H9 (cell line): ENCODE data around the gene CENPP. TPM values are rescaled to one million over a fixed set of nuclear protein-coding genes. Genes with fewer than 3 reads are reported as not detected.

Experiments
- DNase-seq: peaks from one replicate; pipeline ENCODE4 v3.0.0-alpha.2; 2017
- H2AFZ ChIP-seq: one replicate; pipeline ENCODE4 v1.6.1; 2013; ENCODE audit warnings: mild to moderate bottlenecking, low read length, control low read depth, moderate library complexity
- H2AK5ac ChIP-seq: 2 replicates; pipeline ENCODE4 v1.6.1; 2013; ENCODE audit warnings: low read length, control low read depth, mixed read lengths; ENCODE audit not compliant: insufficient read length
- H2BK120ac ChIP-seq: one replicate; pipeline ENCODE4 v1.6.1; 2013; ENCODE audit warnings: low read depth, mild to moderate bottlenecking, low read length, control low read depth, inconsistent platforms; ENCODE audit not compliant: poor library complexity, severe bottlenecking
- H2BK12ac ChIP-seq: 2 replicates; pipeline ENCODE4 v1.6.1; 2013; ENCODE audit warnings: low read length, control low read depth, mixed read lengths, low read depth; ENCODE audit not compliant: insufficient read length
- H2BK15ac ChIP-seq: 2 replicates; pipeline ENCODE4 v1.6.1; 2013; ENCODE audit warnings: low read depth, low read length, control low read depth
- H2BK20ac ChIP-seq: one replicate; pipeline ENCODE4 v1.6.1; 2013; ENCODE audit warnings: low read depth, mild to moderate bottlenecking, low read length, control low read depth, inconsistent platforms; ENCODE audit not compliant: poor library complexity, severe bottlenecking
- H2BK5ac ChIP-seq: 2 replicates; pipeline ENCODE4 v1.6.1; 2013; ENCODE audit warnings: low read length, control low read depth, mixed read lengths; ENCODE audit not compliant: insufficient read length
- H3K14ac ChIP-seq: 2 replicates; pipeline ENCODE4 v1.6.1; 2013; ENCODE audit warnings: low read length, control low read depth; ENCODE audit not compliant: insufficient read depth
- H3K18ac ChIP-seq: 2 replicates; pipeline ENCODE4 v1.6.1; 2013; ENCODE audit warnings: low read depth, mild to moderate bottlenecking, mixed read lengths, low read length, control low read depth; ENCODE audit not compliant: insufficient read length
- H3K23ac ChIP-seq: 2 replicates; pipeline ENCODE4 v1.6.1; 2013; ENCODE audit warnings: low read length, control low read depth, mixed read lengths, low read depth; ENCODE audit not compliant: insufficient read length
- H3K23me2 ChIP-seq: 2 replicates; pipeline ENCODE4 v1.6.1; 2013; ENCODE audit warnings: low read depth, mild to moderate bottlenecking, mixed read lengths, low read length, control low read depth; ENCODE audit not compliant: insufficient read length, poor library complexity, severe bottlenecking
- H3K27ac ChIP-seq: 2 replicates; pipeline ENCODE4 v1.5.1; 2013; ENCODE audit warnings: low read length, control low read depth, mixed read lengths, low read depth; ENCODE audit not compliant: insufficient read length
- H3K27me3 ChIP-seq: 2 replicates; pipeline ENCODE4 v1.6.1; 2013; ENCODE audit warnings: low read length, control low read depth, inconsistent platforms; ENCODE audit not compliant: insufficient read depth
- H3K4ac ChIP-seq: 2 replicates; pipeline ENCODE4 v1.6.1; 2013; ENCODE audit warnings: low read depth, mild to moderate bottlenecking, control low read depth, inconsistent platforms, low read length, moderate library complexity
- H3K4me1 ChIP-seq: 2 replicates; pipeline ENCODE4 v1.6.1; 2013; ENCODE audit warnings: low read length, control low read depth, inconsistent platforms; ENCODE audit not compliant: insufficient read depth
- H3K4me2 ChIP-seq: 2 replicates; pipeline ENCODE4 v1.6.1; 2013; ENCODE audit warnings: low read length, control low read depth, mixed read lengths; ENCODE audit not compliant: insufficient read length, insufficient read depth
- H3K56ac ChIP-seq: 2 replicates; pipeline ENCODE4 v1.6.1; 2013; ENCODE audit warnings: low read depth, mild to moderate bottlenecking, mixed read lengths, low read length, control low read depth; ENCODE audit not compliant: insufficient read length
- H3K79me1 ChIP-seq: 2 replicates; pipeline ENCODE4 v1.6.1; 2013; ENCODE audit warnings: low read depth, mild to moderate bottlenecking, moderate library complexity, low read length, control low read depth, inconsistent platforms; ENCODE audit not compliant: insufficient read depth, poor library complexity, severe bottlenecking
- H3K79me2 ChIP-seq: 2 replicates; pipeline ENCODE4 v1.6.1; 2013; ENCODE audit warnings: low read length, control low read depth, inconsistent platforms; ENCODE audit not compliant: insufficient read depth
- H3K9ac ChIP-seq: 2 replicates; pipeline ENCODE4 v1.6.1; 2013; ENCODE audit warnings: low read length, control low read depth, mixed read lengths; ENCODE audit not compliant: insufficient read length; ENCODE audit errors: extremely low read depth
- H3K9me3 ChIP-seq: one replicate; pipeline ENCODE4 v1.6.1; 2013; ENCODE audit warnings: low read depth, low read length, inconsistent platforms; ENCODE audit not compliant: control insufficient read depth
- H3T11ph ChIP-seq: one replicate; pipeline ENCODE4 v1.6.1; 2013; ENCODE audit warnings: mild to moderate bottlenecking, low read length, control low read depth, inconsistent platforms
- H4K20me1 ChIP-seq: one replicate; pipeline ENCODE4 v1.6.1; 2013; ENCODE audit not compliant: control insufficient read depth, insufficient read length, insufficient read depth
- H4K5ac ChIP-seq: 2 replicates; pipeline ENCODE4 v1.6.1; 2013; ENCODE audit warnings: low read depth, mild to moderate bottlenecking, mixed read lengths, low read length, control low read depth; ENCODE audit not compliant: insufficient read length
- H4K8ac ChIP-seq: replicated peaks from 2 replicates; pipeline ENCODE4 v1.6.1; 2013; ENCODE audit warnings: low read length, control low read depth, mixed read lengths, low read depth; ENCODE audit not compliant: insufficient read length
- H4K91ac ChIP-seq: 2 replicates; pipeline ENCODE4 v1.6.1; 2013; ENCODE audit warnings: low read depth, mild to moderate bottlenecking, moderate library complexity, mixed read lengths, low read length, control low read depth; ENCODE audit not compliant: insufficient read length
- H3K27ac Mint-ChIP-seq, 3 experiments: 2 replicates in 2 of 3; 3 replicates in 1 of 3; pipeline ENCODE4 v1.8.0; 2020 to 2021; ENCODE audit warnings: mixed read lengths in 3 of 3, mild to moderate bottlenecking in 1 of 3, moderate library complexity in 1 of 3
- H3K27me3 Mint-ChIP-seq: 2 replicates; pipeline ENCODE4 v1.8.0; 2021; ENCODE audit warnings: low read depth, mild to moderate bottlenecking, moderate library complexity, mixed read lengths
- H3K36me3 Mint-ChIP-seq, 3 experiments: 2 replicates in 2 of 3; 3 replicates in 1 of 3; pipeline ENCODE4 v1.8.0; 2020 to 2021; ENCODE audit warnings: low read depth in 3 of 3, mixed read lengths in 3 of 3; ENCODE audit not compliant: insufficient read depth in 1 of 3
- H3K4me1 Mint-ChIP-seq, 2 experiments: 2 replicates each; pipeline ENCODE4 v1.8.0; 2020; ENCODE audit warnings: mixed read lengths in 2 of 2
- H3K4me3 Mint-ChIP-seq, 2 experiments: 2 replicates in 1 of 2; 3 replicates in 1 of 2; pipeline ENCODE4 v1.8.0; 2020 to 2021; ENCODE audit warnings: mild to moderate bottlenecking in 2 of 2, mixed read lengths in 2 of 2, moderate library complexity in 1 of 2
- H3K9me3 Mint-ChIP-seq, 2 experiments: 2 replicates in 1 of 2; 3 replicates in 1 of 2; pipeline ENCODE4 v1.8.0; 2020; ENCODE audit warnings: mild to moderate bottlenecking in 2 of 2, mixed read lengths in 2 of 2, moderate library complexity in 1 of 2
- CTCF ChIP-seq: fragments of 200-600 bp; sonication (generic); conservative IDR thresholded peaks from 3 replicates; pipeline ENCODE4 v1.8.0; 2021; ENCODE audit warnings: antibody characterized with exemption, mild to moderate bottlenecking
- WGBS: extraction: QIAGEN DNeasy Blood & Tissue Kit; methylation state at CpG from one replicate; pipeline ENCODE4 v1.1.7; 2013; ENCODE audit warnings: missing lambda C conversion rate, low lambda C conversion rate, mixed read lengths; ENCODE audit not compliant: insufficient read length; ENCODE audit errors: extremely low coverage; 5-methylcytosine and 5-hydroxymethylcytosine counted together
- total RNA-seq: library from RNA; stranded (reverse); gene quantifications from 2 replicates; pipeline ENCODE4 v1.2.1, GENCODE V29; 2021

Gene CENPP
- total RNA-seq, 1 experiment from 2014 or later, result 9.1 TPM

DNA sequence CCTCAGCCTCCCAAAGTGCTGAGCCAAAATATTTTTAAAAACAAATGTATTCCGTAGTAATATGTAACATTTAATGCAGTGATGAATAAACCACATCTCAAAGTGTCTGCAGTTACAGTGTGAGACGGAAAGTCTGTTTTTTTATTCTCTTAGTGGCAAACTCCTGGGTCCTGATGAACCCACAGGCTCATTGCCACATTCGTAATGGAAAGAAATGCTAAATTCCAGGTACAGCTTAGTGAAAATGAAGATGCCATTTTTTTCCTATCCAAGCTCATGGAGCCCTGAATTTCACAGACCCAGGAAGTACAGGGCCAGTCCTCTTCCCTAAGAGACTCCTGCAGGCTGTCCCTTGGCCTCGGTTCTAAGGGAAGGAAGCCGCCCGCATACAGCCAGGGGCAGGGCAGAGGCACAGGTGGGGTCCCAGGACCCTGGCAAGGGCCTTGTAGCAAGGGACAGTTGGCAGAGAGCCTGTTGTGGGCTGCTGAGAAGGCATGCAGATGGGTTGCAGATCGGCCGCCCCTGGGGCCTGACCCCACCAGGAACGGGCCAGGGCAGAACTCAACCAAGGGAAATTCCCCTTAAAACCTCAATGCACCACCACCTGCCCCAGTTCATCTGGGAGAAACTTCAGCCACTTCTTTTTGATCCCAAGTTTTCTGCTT lies 308.0 kb downstream of the CENPP start:
- Histone ChIP-seq H4K91ac (no peak overlapping the region), H3K4ac (no peak overlapping the region), H3K9ac (no peak overlapping the region), H3K4me2 (no peak overlapping the region), H4K20me1 (no peaks in the 10 kb centered on the region), H3K23ac (no peak overlapping the region), H2AK5ac (no peak overlapping the region), H3K79me1 (no peaks in the 10 kb centered on the region), H4K8ac (no peak overlapping the region), H2BK120ac (no peak overlapping the region), H3K14ac (no peak overlapping the region), H4K5ac (no peak overlapping the region), H3K23me2 (no peaks in the 10 kb centered on the region), H2BK15ac (no peak overlapping the region), H3T11ph (no peak overlapping the region), H3K27ac (no peak overlapping the region), H3K56ac (no peak overlapping the region), H3K9me3 (no peaks in the 10 kb centered on the region), H2BK20ac (no peak overlapping the region), H2BK12ac (no peak overlapping the region), H3K18ac (no peak overlapping the region), H3K4me1 (no peaks in the 10 kb centered on the region), H2AFZ (no peak overlapping the region), H2BK5ac (no peak overlapping the region), H3K27me3 (no peaks in the 10 kb centered on the region), H3K79me2 (no peaks in the 10 kb centered on the region)
- TF ChIP-seq CTCF, result no peak
- peaks cover 14 to 39% (median 36%) of the 10 kb centered on the region in 3 experiments; a peak in 6 of 7 replicates for H3K36me3 Mint-ChIP-seq
- WGBS, result no CpG with 5 or more reads among the region's 9 CpGs
- no peaks in the 10 kb centered on the region for H3K9me3 Mint-ChIP-seq
- H3K27ac Mint-ChIP-seq, result no peak overlapping the region
- H3K4me1 Mint-ChIP-seq, result no peaks in the 10 kb centered on the region
- H3K4me3 Mint-ChIP-seq, result no peak overlapping the region
- H3K27me3 Mint-ChIP-seq, result no peaks in the 10 kb centered on the region
- DNase-seq, result peak; percentile 10
